NCI-H1092 (cell line): ENCODE measurements around the gene CDK1.

ENCODE experiments used
- DNase-seq: peaks from one replicate; lab custom pipeline; 2025; lab: John Stamatoyannopoulos, UW

CDK1 gene

GRCh38 chr10:60778214-60778970 is at the start of gene CDK1:
CDK1 (plus strand) TSS chr10:60778478; CDS start chr10:60780166, 1,688 bp downstream.
- peak; percentile 97 for DNase-seq

- no peak for DNase-seq
Measured at GRCh38 chr10:60729106-60729505, 49.2 kb upstream of the CDK1 start.

GRCh38 chr10:60731134-60731885 is 47.0 kb upstream of the CDK1 start:
- no peak for DNase-seq

GRCh38 chr10:60732198-60732806 is 46.0 kb upstream of the CDK1 start:
- no peak for DNase-seq

GRCh38 chr10:60732807-60733516 is 45.3 kb upstream of the CDK1 start:
- no peak for DNase-seq

GRCh38 chr10:60733517-60733822 is 44.8 kb upstream of the CDK1 start:
- no peak for DNase-seq

GRCh38 chr10:60733826-60734225 is 44.5 kb upstream of the CDK1 start:
- no peak for DNase-seq

- no peak for DNase-seq
Measured at GRCh38 chr10:60734226-60734625, 44.1 kb upstream of the CDK1 start.

GRCh38 chr10:60735244-60735643 is 43.0 kb upstream of the CDK1 start:
- no peak for DNase-seq

GRCh38 chr10:60737242-60737641 is 41.0 kb upstream of the CDK1 start:
- no peak for DNase-seq

GRCh38 chr10:60739558-60739957 is 38.7 kb upstream of the CDK1 start:
- DNase-seq, result no peak

- DNase-seq, result no peak
Measured at GRCh38 chr10:60742512-60742911, 35.8 kb upstream of the CDK1 start.

GRCh38 chr10:60747817-60748469 is 30.3 kb upstream of the CDK1 start:
- no peak for DNase-seq

- no peak for DNase-seq
Measured at GRCh38 chr10:60753152-60753551, 25.1 kb upstream of the CDK1 start.

GRCh38 chr10:60753817-60754216 is 24.5 kb upstream of the CDK1 start:
- no peak for DNase-seq

- DNase-seq, result no peak
Measured at GRCh38 chr10:60757420-60757895, 20.8 kb upstream of the CDK1 start.

GRCh38 chr10:60759181-60759580 is 19.1 kb upstream of the CDK1 start:
- no peak for DNase-seq

GRCh38 chr10:60760711-60761210 is 17.5 kb upstream of the CDK1 start:
- no peak for DNase-seq

- no peak for DNase-seq
Measured at GRCh38 chr10:60762554-60762953, 15.7 kb upstream of the CDK1 start.

GRCh38 chr10:60767424-60767823 is 10.9 kb upstream of the CDK1 start:
- DNase-seq, result no peak

- no peak for DNase-seq
Measured at GRCh38 chr10:60769406-60769805, 8.9 kb upstream of the CDK1 start.
